ENCODE results near the gene OR5D16. TPM values are rescaled to one million over a fixed set of nuclear protein-coding genes. Genes with fewer than 3 reads are reported as not detected.

The OR5D16 gene
- total RNA-seq, 4 donors from 2014 or later: not detected

Small RNA genes lying within 50 kb of the gene (small RNA-seq; reads per million reads assigned to genes)
- gene AC036111.3: 0 reads per million in 4 donors

Other genes with a start within 250 kb of the OR5D16 start
- not detected for gene OR4C11, start 231.1 kb upstream of the OR5D16 start, total RNA-seq
- not detected for gene OR4P4, start 203.6 kb upstream of the OR5D16 start, total RNA-seq
- not detected for gene OR4S2, start 190.4 kb upstream of the OR5D16 start, total RNA-seq
- gene OR4C6, start 176.6 kb upstream of the OR5D16 start, total RNA-seq: not detected
- not detected for gene OR5D13, start 65.3 kb upstream of the OR5D16 start, total RNA-seq
- gene OR5D14, start 43.2 kb upstream of the OR5D16 start, total RNA-seq: under 1 TPM in 1 of 4 donors, not detected in 3; 0.89 TPM
- gene OR5L1, start 27.4 kb upstream of the OR5D16 start, total RNA-seq: not detected
- gene OR5D18, start 19.1 kb upstream of the OR5D16 start, total RNA-seq: not detected
- gene OR5L2, start 11.5 kb upstream of the OR5D16 start, total RNA-seq: not detected
- not detected for gene TRIM51, start 44.5 kb downstream of the OR5D16 start, total RNA-seq
- not detected for gene OR5W2, start 75.8 kb downstream of the OR5D16 start, total RNA-seq
- gene OR5I1, start 97.6 kb downstream of the OR5D16 start, total RNA-seq: not detected
- not detected for gene OR10AG1, start 131.2 kb downstream of the OR5D16 start, total RNA-seq
- gene OR5F1, start 155.9 kb downstream of the OR5D16 start, total RNA-seq: not detected
- gene OR5AS1, start 188.9 kb downstream of the OR5D16 start, total RNA-seq: under 1 TPM in 1 of 4 donors, not detected in 3; 0.04 TPM

Measured in gastroesophageal sphincter (tissue), 4 donors.